ENCODE measurements around the gene EBNA1BP2.

- no peak for TF ChIP-seq ELF3 (CRISPR knock-in tag; IDR thresholded peaks at IDR 0.05)
- TF ChIP-seq CTCF (CRISPR knock-in tag; IDR thresholded peaks at IDR 0.05): no peak
- TF ChIP-seq DR1 (CRISPR knock-in tag; IDR thresholded peaks at IDR 0.05): no peak
- TF ChIP-seq ZBTB34 (CRISPR knock-in tag; IDR thresholded peaks at IDR 0.05): no peak
- TF ChIP-seq SALL1 (CRISPR knock-in tag; IDR thresholded peaks at IDR 0.05): no peak
- no peak for TF ChIP-seq PBX3 (CRISPR knock-in tag; IDR thresholded peaks at IDR 0.05; ENCODE audit: borderline replicate concordance)
- no peak for TF ChIP-seq TAF1 (CRISPR knock-in tag; IDR thresholded peaks at IDR 0.05)
These were observed 43.3 kb downstream of the EBNA1BP2 start for GRCh38 chr1:43128816-43129215.
